Tibial artery (tissue), 4 donors: Measurements from ENCODE around the gene WDR82.
"Not testable (repeated sequence)": the region's sequence is repeated elsewhere in the genome, so short reads cannot be mapped to it uniquely, and the experiment has no call there.

Experiments
- DNase-seq, 2 donors: peaks; one replicate each; pipeline ENCODE4 v3.0.0-alpha.2; 2019
- H3K27ac ChIP-seq, 2 donors: fragments of 200-600 bp; sonication (generic) in 1 of 2; 1 replicate in 1 of 2; 2 replicates in 1 of 2; pipeline ENCODE4 v1.5.1; 2018 to 2019; ENCODE audit warnings: mild to moderate bottlenecking in 1 of 2
- H3K27me3 ChIP-seq, 2 donors: fragments of 200-600 bp; sonication (generic) in 1 of 2; one replicate each; pipeline versions ENCODE4 v1.5.1 to v1.6.0; 2016 to 2019
- H3K36me3 ChIP-seq, 3 donors: fragments of 200-600 bp; sonication (generic) in 2 of 3; one replicate each; pipeline ENCODE4 v1.5.1; 2016 to 2019; ENCODE audit warnings: mild to moderate bottlenecking in 2 of 3
- H3K4me1 ChIP-seq, 4 donors: fragments of 200-600 bp; sonication (generic) in 2 of 4; 1 replicate in 3 of 4; 2 replicates in 1 of 4; pipeline ENCODE4 v1.5.1; 2016 to 2019
- H3K4me3 ChIP-seq, 2 donors: fragments of 200-600 bp; sonication (generic) in 1 of 2; 1 replicate in 1 of 2; 2 replicates in 1 of 2; pipeline ENCODE4 v1.5.1; 2018 to 2019; ENCODE audit warnings: mild to moderate bottlenecking in 2 of 2
- H3K9me3 ChIP-seq, 3 donors: fragments of 200-600 bp; sonication (generic) in 1 of 3; one replicate each; pipeline ENCODE4 v1.5.1; 2016 to 2019
- intact Hi-C: fragments of 100-400 bp; cut with DNase I; formaldehyde crosslinking; loops from one replicate; pipeline ENCODE4 v1.15.0; 2023; ENCODE audit warnings: low total_unique reads
- TF ChIP-seq, protein P1 (sequence below), 2 experiments: fragments of 200-600 bp in 1 of 2; fragments of 450-650 bp in 1 of 2; IDR thresholded peaks; one replicate each; pipeline ENCODE4 v1.5.1; 2017 to 2019; ENCODE audit warnings: antibody characterized with exemption in 2 of 2, mild to moderate bottlenecking in 1 of 2, moderate library complexity in 1 of 2

The WDR82 gene

DNA sequence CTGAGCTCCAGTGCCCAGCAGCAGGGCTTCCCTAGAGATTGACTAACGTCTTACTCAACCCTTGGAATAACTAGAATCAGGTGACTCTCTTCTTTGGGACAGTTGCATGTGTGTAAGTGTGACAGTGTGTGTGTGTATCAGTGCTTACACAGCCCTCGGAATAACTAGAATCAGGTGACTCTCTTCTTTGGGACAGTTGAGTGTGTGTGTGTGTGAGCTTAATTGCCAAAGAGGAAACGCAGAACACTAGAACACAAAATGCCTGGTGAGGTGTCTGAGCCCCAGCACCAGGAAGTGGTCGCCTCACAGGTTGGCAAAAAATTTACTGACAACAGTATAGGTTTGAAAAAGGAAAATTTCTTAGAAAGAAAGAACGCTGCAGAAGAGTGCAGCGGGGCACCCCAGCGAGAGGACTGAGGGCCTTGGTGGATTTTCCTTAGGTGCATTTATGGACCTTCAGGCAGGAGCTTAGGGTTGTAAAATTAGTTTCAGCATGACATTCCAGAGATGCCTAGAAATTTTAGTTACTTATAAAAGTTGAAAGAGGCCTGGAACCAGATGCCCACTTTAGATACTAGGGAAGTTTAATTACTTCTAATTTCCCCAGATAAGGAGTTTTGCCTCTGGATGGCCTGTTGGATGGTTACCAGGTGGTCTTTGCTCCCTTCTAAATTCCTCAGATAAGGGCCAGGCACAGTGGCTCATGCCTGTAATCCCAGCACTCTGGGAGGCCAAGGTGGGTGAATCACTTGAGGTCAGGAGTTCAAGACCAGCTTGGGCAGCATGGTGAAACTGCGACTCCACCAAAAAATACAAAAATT is 3.7 kb upstream of the WDR82 start:
- Histone ChIP-seq H3K4me1 (peaks cover 0 to 38% (median 22%) of the 10 kb centered on the region in 4 donors), H3K36me3 (no peaks in the 10 kb centered on the region), H3K9me3 (no peaks in the 10 kb centered on the region), H3K4me3 (no peak overlapping the region), H3K27ac (peak overlapping the region in 1 of 2 donors; percentile 33), H3K27me3 (no peaks in the 10 kb centered on the region)
- TF ChIP-seq, protein P1, sequence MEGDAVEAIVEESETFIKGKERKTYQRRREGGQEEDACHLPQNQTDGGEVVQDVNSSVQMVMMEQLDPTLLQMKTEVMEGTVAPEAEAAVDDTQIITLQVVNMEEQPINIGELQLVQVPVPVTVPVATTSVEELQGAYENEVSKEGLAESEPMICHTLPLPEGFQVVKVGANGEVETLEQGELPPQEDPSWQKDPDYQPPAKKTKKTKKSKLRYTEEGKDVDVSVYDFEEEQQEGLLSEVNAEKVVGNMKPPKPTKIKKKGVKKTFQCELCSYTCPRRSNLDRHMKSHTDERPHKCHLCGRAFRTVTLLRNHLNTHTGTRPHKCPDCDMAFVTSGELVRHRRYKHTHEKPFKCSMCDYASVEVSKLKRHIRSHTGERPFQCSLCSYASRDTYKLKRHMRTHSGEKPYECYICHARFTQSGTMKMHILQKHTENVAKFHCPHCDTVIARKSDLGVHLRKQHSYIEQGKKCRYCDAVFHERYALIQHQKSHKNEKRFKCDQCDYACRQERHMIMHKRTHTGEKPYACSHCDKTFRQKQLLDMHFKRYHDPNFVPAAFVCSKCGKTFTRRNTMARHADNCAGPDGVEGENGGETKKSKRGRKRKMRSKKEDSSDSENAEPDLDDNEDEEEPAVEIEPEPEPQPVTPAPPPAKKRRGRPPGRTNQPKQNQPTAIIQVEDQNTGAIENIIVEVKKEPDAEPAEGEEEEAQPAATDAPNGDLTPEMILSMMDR (IDR thresholded peaks at IDR 0.05), result no peak
- intact Hi-C loops, result no loop called here
- DNase-seq, result no peak

GRCh38 chr3:52280050-52280461 is 1.6 kb upstream of the WDR82 start:
- Histone ChIP-seq H3K27me3 (no peaks in the 10 kb centered on the region), H3K36me3 (no peaks in the 10 kb centered on the region), H3K9me3 (no peaks in the 10 kb centered on the region), H3K4me3 (peak overlapping the region; percentile 87 to 95), H3K27ac (peak overlapping the region; percentile 96 to 99), H3K4me1 (peaks cover 0 to 49% (median 32%) of the 10 kb centered on the region in 4 donors)
- no peak for DNase-seq
- TF ChIP-seq, protein P1 (IDR thresholded peaks at IDR 0.05), result no peak
- intact Hi-C loops, result no loop called here

GRCh38 chr3:52279596-52279995 is 1.1 kb upstream of the WDR82 start:
- H3K27me3 ChIP-seq, result no peaks in the 10 kb centered on the region
- H3K4me1 ChIP-seq, result peaks cover 0 to 54% (median 36%) of the 10 kb centered on the region in 4 donors
- peak overlapping the region; percentile 96 to 99 for H3K27ac ChIP-seq
- DNase-seq, result no peak
- TF ChIP-seq, protein P1 (IDR thresholded peaks at IDR 0.05), result no peak
- peak overlapping the region; percentile 87 to 95 for H3K4me3 ChIP-seq
- H3K9me3 ChIP-seq, result no peaks in the 10 kb centered on the region
- intact Hi-C loops, result loop anchor here (2.0 kb wide), 1 partner anchor 41 kb away; the partner anchor contains the start of gene TWF2
- H3K36me3 ChIP-seq, result peaks cover 0 to 3% (median 2%) of the 10 kb centered on the region in 3 donors

DNA sequence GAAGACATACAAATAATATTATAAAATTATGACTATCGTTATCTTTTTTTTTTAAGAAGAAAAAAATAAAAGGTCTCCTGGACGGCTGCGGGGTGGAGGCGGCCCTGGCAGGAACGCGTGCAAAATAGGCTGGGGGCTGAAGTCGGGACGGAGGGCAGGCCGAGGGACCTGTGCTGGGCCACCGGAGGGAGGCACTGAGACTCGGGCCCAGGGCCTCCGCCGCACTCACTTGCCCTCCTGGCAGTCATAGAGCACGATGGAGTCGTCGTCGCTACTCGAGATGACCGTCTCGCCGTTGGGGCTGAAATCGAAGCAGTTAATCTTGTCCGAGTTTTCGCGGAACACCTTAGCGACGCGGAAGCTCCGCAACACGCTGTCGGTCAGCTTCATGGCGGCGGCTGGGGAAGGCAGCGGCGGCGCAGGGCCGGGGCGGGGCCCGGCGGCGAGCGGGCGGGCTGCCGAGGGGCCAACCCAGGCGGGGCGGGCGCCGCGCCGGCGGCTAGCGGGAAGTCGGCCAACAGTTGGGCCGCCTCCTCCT is 408 bp downstream of the WDR82 start:
- Histone ChIP-seq H3K27me3 (no peaks in the 10 kb centered on the region), H3K9me3 (no peaks in the 10 kb centered on the region), H3K36me3 (peaks cover 0 to 5% (median 4%) of the 10 kb centered on the region in 3 donors), H3K27ac (peak overlapping the region; percentile 96 to 99), H3K4me3 (peak overlapping the region; percentile 87 to 95), H3K4me1 (peaks cover 0 to 69% (median 48%) of the 10 kb centered on the region in 4 donors)
- DNase-seq, result peak in 1 of 2 donors; percentile 54
- TF ChIP-seq, protein P1 (IDR thresholded peaks at IDR 0.05), result peak; percentile 28 to 47
- intact Hi-C loops, result loop anchor here (2.0 kb wide), 1 partner anchor 39 kb away; the partner anchor contains the start of gene TWF2

DNA sequence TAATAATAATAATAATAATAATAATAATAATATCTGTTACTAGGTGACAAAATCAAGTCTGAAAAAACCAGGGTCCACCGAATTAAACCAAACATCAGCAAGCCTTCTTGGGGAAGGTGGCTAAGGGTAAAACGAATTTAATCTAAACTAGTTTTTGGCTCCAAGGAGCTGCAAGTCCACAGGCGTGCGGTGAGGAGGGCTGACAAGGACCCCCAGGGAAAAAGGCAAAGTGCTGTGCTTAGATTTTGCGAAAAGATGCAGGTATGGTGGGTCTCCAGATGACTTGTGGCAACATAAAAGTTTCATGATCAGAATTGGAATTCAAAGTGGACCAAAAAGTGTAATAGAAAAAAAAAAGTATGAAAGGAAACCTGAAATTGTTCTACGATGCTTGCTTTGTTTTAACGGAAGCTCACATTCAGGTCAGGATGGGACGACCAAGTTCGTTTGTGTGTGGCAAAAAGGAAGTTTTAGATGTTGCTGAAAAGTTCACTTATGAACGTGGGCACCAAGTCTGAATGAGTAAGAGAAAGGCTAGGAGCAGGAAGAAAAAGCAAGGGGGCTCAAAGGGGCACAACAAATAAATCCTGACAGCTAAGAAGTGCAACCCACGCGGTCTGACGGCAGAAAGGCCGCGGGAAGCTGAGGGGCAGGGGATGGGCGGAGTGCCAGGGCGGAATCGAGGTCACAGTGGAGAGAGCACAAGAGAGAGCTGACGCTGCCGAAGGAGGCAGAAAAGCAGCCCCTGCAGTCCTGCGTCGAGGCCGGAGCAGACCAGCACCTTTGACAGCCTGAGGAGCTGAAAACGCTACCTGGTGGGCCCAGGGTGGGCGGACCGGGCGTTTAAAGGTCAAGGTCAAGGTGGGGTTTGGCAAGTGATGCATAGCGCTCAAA is 1.1 kb downstream of the WDR82 start:
- DNase-seq, result peak; percentile 60 to 87
- Histone ChIP-seq H3K36me3 (peaks cover 0 to 5% (median 4%) of the 10 kb centered on the region in 3 donors), H3K9me3 (no peaks in the 10 kb centered on the region), H3K4me3 (peak overlapping the region; percentile 87 to 95), H3K27me3 (no peaks in the 10 kb centered on the region), H3K27ac (peak overlapping the region; percentile 96 to 99), H3K4me1 (peaks cover 0 to 76% (median 53%) of the 10 kb centered on the region in 4 donors)
- intact Hi-C loops, result no loop called here
- TF ChIP-seq, protein P1 (IDR thresholded peaks at IDR 0.05), result no peak

GRCh38 chr3:52274781-52275180 is 3.7 kb downstream of the WDR82 start:
- intact Hi-C loops, H3K4me3 ChIP-seq, H3K9me3 ChIP-seq, H3K27me3 ChIP-seq, DNase-seq: not testable (repeated sequence)
- peaks cover 0 to 11% (median 5%) of the 10 kb centered on the region in 3 donors for H3K36me3 ChIP-seq
- H3K4me1 ChIP-seq, result peaks cover 0 to 84% (median 58%) of the 10 kb centered on the region in 4 donors
- H3K27ac ChIP-seq, result peak overlapping the region in 1 of 2 donors; percentile 99
